H9 (cell line): ENCODE data around the gene NGB. TPM values are rescaled to one million over a fixed set of nuclear protein-coding genes. Genes with fewer than 3 reads are reported as not detected.

Experiments
- DNase-seq: peaks from one replicate; pipeline ENCODE4 v3.0.0-alpha.2; 2017
- H2AFZ ChIP-seq: one replicate; pipeline ENCODE4 v1.6.1; 2013; ENCODE audit warnings: mild to moderate bottlenecking, low read length, control low read depth, moderate library complexity
- H2AK5ac ChIP-seq: 2 replicates; pipeline ENCODE4 v1.6.1; 2013; ENCODE audit warnings: low read length, control low read depth, mixed read lengths; ENCODE audit not compliant: insufficient read length
- H2BK120ac ChIP-seq: one replicate; pipeline ENCODE4 v1.6.1; 2013; ENCODE audit warnings: low read depth, mild to moderate bottlenecking, low read length, control low read depth, inconsistent platforms; ENCODE audit not compliant: poor library complexity, severe bottlenecking
- H2BK12ac ChIP-seq: 2 replicates; pipeline ENCODE4 v1.6.1; 2013; ENCODE audit warnings: low read length, control low read depth, mixed read lengths, low read depth; ENCODE audit not compliant: insufficient read length
- H2BK15ac ChIP-seq: 2 replicates; pipeline ENCODE4 v1.6.1; 2013; ENCODE audit warnings: low read depth, low read length, control low read depth
- H2BK20ac ChIP-seq: one replicate; pipeline ENCODE4 v1.6.1; 2013; ENCODE audit warnings: low read depth, mild to moderate bottlenecking, low read length, control low read depth, inconsistent platforms; ENCODE audit not compliant: poor library complexity, severe bottlenecking
- H2BK5ac ChIP-seq: 2 replicates; pipeline ENCODE4 v1.6.1; 2013; ENCODE audit warnings: low read length, control low read depth, mixed read lengths; ENCODE audit not compliant: insufficient read length
- H3K14ac ChIP-seq: 2 replicates; pipeline ENCODE4 v1.6.1; 2013; ENCODE audit warnings: low read length, control low read depth; ENCODE audit not compliant: insufficient read depth
- H3K18ac ChIP-seq: 2 replicates; pipeline ENCODE4 v1.6.1; 2013; ENCODE audit warnings: low read depth, mild to moderate bottlenecking, mixed read lengths, low read length, control low read depth; ENCODE audit not compliant: insufficient read length
- H3K23ac ChIP-seq: 2 replicates; pipeline ENCODE4 v1.6.1; 2013; ENCODE audit warnings: low read length, control low read depth, mixed read lengths, low read depth; ENCODE audit not compliant: insufficient read length
- H3K23me2 ChIP-seq: 2 replicates; pipeline ENCODE4 v1.6.1; 2013; ENCODE audit warnings: low read depth, mild to moderate bottlenecking, mixed read lengths, low read length, control low read depth; ENCODE audit not compliant: insufficient read length, poor library complexity, severe bottlenecking
- H3K27ac ChIP-seq: 2 replicates; pipeline ENCODE4 v1.5.1; 2013; ENCODE audit warnings: low read length, control low read depth, mixed read lengths, low read depth; ENCODE audit not compliant: insufficient read length
- H3K27me3 ChIP-seq: 2 replicates; pipeline ENCODE4 v1.6.1; 2013; ENCODE audit warnings: low read length, control low read depth, inconsistent platforms; ENCODE audit not compliant: insufficient read depth
- H3K4ac ChIP-seq: 2 replicates; pipeline ENCODE4 v1.6.1; 2013; ENCODE audit warnings: low read depth, mild to moderate bottlenecking, control low read depth, inconsistent platforms, low read length, moderate library complexity
- H3K4me1 ChIP-seq: 2 replicates; pipeline ENCODE4 v1.6.1; 2013; ENCODE audit warnings: low read length, control low read depth, inconsistent platforms; ENCODE audit not compliant: insufficient read depth
- H3K4me2 ChIP-seq: 2 replicates; pipeline ENCODE4 v1.6.1; 2013; ENCODE audit warnings: low read length, control low read depth, mixed read lengths; ENCODE audit not compliant: insufficient read length, insufficient read depth
- H3K56ac ChIP-seq: 2 replicates; pipeline ENCODE4 v1.6.1; 2013; ENCODE audit warnings: low read depth, mild to moderate bottlenecking, mixed read lengths, low read length, control low read depth; ENCODE audit not compliant: insufficient read length
- H3K79me1 ChIP-seq: 2 replicates; pipeline ENCODE4 v1.6.1; 2013; ENCODE audit warnings: low read depth, mild to moderate bottlenecking, moderate library complexity, low read length, control low read depth, inconsistent platforms; ENCODE audit not compliant: insufficient read depth, poor library complexity, severe bottlenecking
- H3K79me2 ChIP-seq: 2 replicates; pipeline ENCODE4 v1.6.1; 2013; ENCODE audit warnings: low read length, control low read depth, inconsistent platforms; ENCODE audit not compliant: insufficient read depth
- H3K9ac ChIP-seq: 2 replicates; pipeline ENCODE4 v1.6.1; 2013; ENCODE audit warnings: low read length, control low read depth, mixed read lengths; ENCODE audit not compliant: insufficient read length; ENCODE audit errors: extremely low read depth
- H3K9me3 ChIP-seq: one replicate; pipeline ENCODE4 v1.6.1; 2013; ENCODE audit warnings: low read depth, low read length, inconsistent platforms; ENCODE audit not compliant: control insufficient read depth
- H3T11ph ChIP-seq: one replicate; pipeline ENCODE4 v1.6.1; 2013; ENCODE audit warnings: mild to moderate bottlenecking, low read length, control low read depth, inconsistent platforms
- H4K20me1 ChIP-seq: one replicate; pipeline ENCODE4 v1.6.1; 2013; ENCODE audit not compliant: control insufficient read depth, insufficient read length, insufficient read depth
- H4K5ac ChIP-seq: 2 replicates; pipeline ENCODE4 v1.6.1; 2013; ENCODE audit warnings: low read depth, mild to moderate bottlenecking, mixed read lengths, low read length, control low read depth; ENCODE audit not compliant: insufficient read length
- H4K8ac ChIP-seq: replicated peaks from 2 replicates; pipeline ENCODE4 v1.6.1; 2013; ENCODE audit warnings: low read length, control low read depth, mixed read lengths, low read depth; ENCODE audit not compliant: insufficient read length
- H4K91ac ChIP-seq: 2 replicates; pipeline ENCODE4 v1.6.1; 2013; ENCODE audit warnings: low read depth, mild to moderate bottlenecking, moderate library complexity, mixed read lengths, low read length, control low read depth; ENCODE audit not compliant: insufficient read length
- H3K27ac Mint-ChIP-seq, 3 experiments: 2 replicates in 2 of 3; 3 replicates in 1 of 3; pipeline ENCODE4 v1.8.0; 2020 to 2021; ENCODE audit warnings: mixed read lengths in 3 of 3, mild to moderate bottlenecking in 1 of 3, moderate library complexity in 1 of 3
- H3K27me3 Mint-ChIP-seq: 2 replicates; pipeline ENCODE4 v1.8.0; 2021; ENCODE audit warnings: low read depth, mild to moderate bottlenecking, moderate library complexity, mixed read lengths
- H3K36me3 Mint-ChIP-seq, 3 experiments: 2 replicates in 2 of 3; 3 replicates in 1 of 3; pipeline ENCODE4 v1.8.0; 2020 to 2021; ENCODE audit warnings: low read depth in 3 of 3, mixed read lengths in 3 of 3; ENCODE audit not compliant: insufficient read depth in 1 of 3
- H3K4me1 Mint-ChIP-seq, 2 experiments: 2 replicates each; pipeline ENCODE4 v1.8.0; 2020; ENCODE audit warnings: mixed read lengths in 2 of 2
- H3K4me3 Mint-ChIP-seq, 2 experiments: 2 replicates in 1 of 2; 3 replicates in 1 of 2; pipeline ENCODE4 v1.8.0; 2020 to 2021; ENCODE audit warnings: mild to moderate bottlenecking in 2 of 2, mixed read lengths in 2 of 2, moderate library complexity in 1 of 2
- H3K9me3 Mint-ChIP-seq, 2 experiments: 2 replicates in 1 of 2; 3 replicates in 1 of 2; pipeline ENCODE4 v1.8.0; 2020; ENCODE audit warnings: mild to moderate bottlenecking in 2 of 2, mixed read lengths in 2 of 2, moderate library complexity in 1 of 2
- WGBS: extraction: QIAGEN DNeasy Blood & Tissue Kit; methylation state at CpG from one replicate; pipeline ENCODE4 v1.1.7; 2013; ENCODE audit warnings: missing lambda C conversion rate, low lambda C conversion rate, mixed read lengths; ENCODE audit not compliant: insufficient read length; ENCODE audit errors: extremely low coverage; 5-methylcytosine and 5-hydroxymethylcytosine counted together
- total RNA-seq: library from RNA; stranded (reverse); gene quantifications from 2 replicates; pipeline ENCODE4 v1.2.1, GENCODE V29; 2021
- TF ChIP-seq, protein P1 (sequence below): fragments of 200-600 bp; sonication (generic); conservative IDR thresholded peaks from 3 replicates; pipeline ENCODE4 v1.8.0; 2021; ENCODE audit warnings: antibody characterized with exemption, mild to moderate bottlenecking

NGB gene
- total RNA-seq, 1 experiment from 2014 or later, result 0.26 TPM

DNA sequence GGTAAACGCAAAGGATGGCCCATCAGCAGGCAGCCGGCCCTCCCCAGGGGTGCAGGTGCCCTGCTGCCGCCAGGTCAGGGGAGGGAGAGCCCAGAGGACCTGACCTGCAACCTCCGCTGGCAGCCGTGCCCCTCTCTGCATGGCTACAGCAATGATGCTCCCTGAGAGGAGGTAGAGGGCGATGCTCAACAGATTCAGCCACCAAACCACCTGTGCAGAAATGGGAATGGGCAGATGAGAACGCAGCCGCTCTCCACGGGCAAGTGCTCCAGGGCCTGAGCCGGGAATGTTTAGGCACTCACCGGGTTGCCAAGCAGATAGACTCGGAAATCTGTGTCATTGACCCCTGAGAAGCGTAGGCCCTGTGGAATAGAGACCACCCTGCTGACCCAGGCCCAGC lies 8.7 kb upstream of the NGB start:
- no peak overlapping the region for H3K18ac ChIP-seq
- no peak overlapping the region for H3K14ac ChIP-seq
- no peaks in the 10 kb centered on the region for H3K4me1 ChIP-seq
- H2BK120ac ChIP-seq, result no peak overlapping the region
- no peak overlapping the region for H2BK12ac ChIP-seq
- peaks cover 9 to 25% (median 15%) of the 10 kb centered on the region in 3 experiments; a peak in 6 of 7 replicates for H3K36me3 Mint-ChIP-seq
- H3K27ac ChIP-seq, result no peak overlapping the region
- no peak overlapping the region for H4K5ac ChIP-seq
- H3K9ac ChIP-seq, result no peak overlapping the region
- no peaks in the 10 kb centered on the region for H3K9me3 ChIP-seq
- no peak overlapping the region for H3K4me3 Mint-ChIP-seq
- H3K4me2 ChIP-seq, result no peak overlapping the region
- H3K27me3 Mint-ChIP-seq, result no peaks in the 10 kb centered on the region; the same call in 1 of the 2 replicates
- H3T11ph ChIP-seq, result no peak overlapping the region
- H3K23me2 ChIP-seq, result no peaks in the 10 kb centered on the region
- H2BK15ac ChIP-seq, result no peak overlapping the region
- H2AFZ ChIP-seq, result no peak overlapping the region
- no peak overlapping the region for H2BK20ac ChIP-seq
- no peak overlapping the region for H3K27ac Mint-ChIP-seq
- H3K79me2 ChIP-seq, result no peaks in the 10 kb centered on the region
- TF ChIP-seq, protein P1, sequence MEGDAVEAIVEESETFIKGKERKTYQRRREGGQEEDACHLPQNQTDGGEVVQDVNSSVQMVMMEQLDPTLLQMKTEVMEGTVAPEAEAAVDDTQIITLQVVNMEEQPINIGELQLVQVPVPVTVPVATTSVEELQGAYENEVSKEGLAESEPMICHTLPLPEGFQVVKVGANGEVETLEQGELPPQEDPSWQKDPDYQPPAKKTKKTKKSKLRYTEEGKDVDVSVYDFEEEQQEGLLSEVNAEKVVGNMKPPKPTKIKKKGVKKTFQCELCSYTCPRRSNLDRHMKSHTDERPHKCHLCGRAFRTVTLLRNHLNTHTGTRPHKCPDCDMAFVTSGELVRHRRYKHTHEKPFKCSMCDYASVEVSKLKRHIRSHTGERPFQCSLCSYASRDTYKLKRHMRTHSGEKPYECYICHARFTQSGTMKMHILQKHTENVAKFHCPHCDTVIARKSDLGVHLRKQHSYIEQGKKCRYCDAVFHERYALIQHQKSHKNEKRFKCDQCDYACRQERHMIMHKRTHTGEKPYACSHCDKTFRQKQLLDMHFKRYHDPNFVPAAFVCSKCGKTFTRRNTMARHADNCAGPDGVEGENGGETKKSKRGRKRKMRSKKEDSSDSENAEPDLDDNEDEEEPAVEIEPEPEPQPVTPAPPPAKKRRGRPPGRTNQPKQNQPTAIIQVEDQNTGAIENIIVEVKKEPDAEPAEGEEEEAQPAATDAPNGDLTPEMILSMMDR, result no peak
- H2BK5ac ChIP-seq, result no peak overlapping the region
- H2AK5ac ChIP-seq, result no peak overlapping the region
- no peaks in the 10 kb centered on the region; a peak in 1 of 5 replicates for H3K9me3 Mint-ChIP-seq
- no peak overlapping the region for H3K4ac ChIP-seq
- no peak overlapping the region for H4K8ac ChIP-seq
- H3K56ac ChIP-seq, result no peak overlapping the region
- H3K27me3 ChIP-seq, result no peaks in the 10 kb centered on the region
- DNase-seq, result no peak
- no peak overlapping the region for H3K23ac ChIP-seq
- WGBS, result no CpG with 5 or more reads among the region's 13 CpGs
- H3K4me1 Mint-ChIP-seq, result peaks cover 4 to 9% of the 10 kb centered on the region in 2 experiments; a peak in 3 of 4 replicates
- H3K79me1 ChIP-seq, result no peaks in the 10 kb centered on the region
- no peak overlapping the region for H4K91ac ChIP-seq
- no peaks in the 10 kb centered on the region for H4K20me1 ChIP-seq
